Measurements from ENCODE around the gene SYT17.

- no peak for TF ChIP-seq CTCF (optimal IDR thresholded peaks at IDR 0.05 in 1 of 3, IDR thresholded peaks at IDR 0.05 in 1 of 3, conservative IDR thresholded peaks at IDR 0.05 in 1 of 3; ENCODE audit: extremely low read depth in 1 of 3, insufficient read depth in 2 of 3, low read length in 3 of 3)
- no peak for TF ChIP-seq EZH2 (IDR thresholded peaks at IDR 0.05; ENCODE audit: low read length)
These were observed 51.8 kb downstream of the SYT17 start for GRCh38 chr16:19219836-19220235.
